ENCODE measurements around the gene MAMSTR. TPM values are rescaled to one million over a fixed set of nuclear protein-coding genes. Genes with fewer than 3 reads are reported as not detected.

MAMSTR gene
- total and polyA plus RNA-seq, 9 of the 15 experiments (the other 6 are each of a cell fraction or from before 2014, with no cell fraction given): 0.08 to 1.00 (median 0.40) TPM; not detected in 1

DNA sequence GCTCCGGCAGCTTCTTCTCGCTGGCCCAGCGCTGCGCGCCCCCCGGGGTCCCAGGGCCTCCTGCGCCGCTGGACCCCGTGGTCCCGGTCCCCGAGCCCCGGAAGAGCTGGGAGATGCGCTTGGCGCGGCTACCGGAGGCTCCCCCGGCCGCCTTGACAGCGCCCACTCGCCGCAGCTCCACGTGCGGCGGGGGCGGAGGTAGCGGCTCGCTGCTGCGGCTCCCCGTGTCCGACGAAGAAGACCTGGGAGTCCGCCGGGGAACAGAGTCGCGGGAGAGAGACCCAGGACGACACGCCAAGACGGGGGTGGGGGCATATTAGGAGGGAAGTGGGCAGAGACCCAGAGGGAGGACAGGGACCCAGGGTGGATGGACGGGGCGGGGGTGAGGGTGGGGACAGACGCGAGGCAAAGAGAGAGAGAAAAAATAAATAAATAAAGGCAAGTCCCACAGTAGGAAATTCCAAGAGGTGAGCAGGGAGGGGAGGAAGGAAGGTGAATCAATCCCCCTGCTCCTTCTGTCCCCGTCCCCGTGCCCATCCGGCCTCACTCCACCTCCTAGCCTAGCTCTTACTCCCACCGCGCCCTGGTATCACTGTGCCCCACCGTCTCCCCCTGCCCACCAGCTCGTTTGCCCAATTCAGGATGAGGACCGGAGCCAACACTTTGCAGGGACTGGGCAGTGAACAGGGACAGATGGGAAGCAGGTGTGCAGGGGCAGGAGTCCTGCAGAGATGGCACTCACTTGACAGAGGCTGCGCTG is 20.1 kb upstream of the MAMSTR start (continued):
- TF ChIP-seq HNRNPLL (IDR thresholded peaks at IDR 0.05; ENCODE audit: low read depth, low read length, poor library complexity, severe bottlenecking): peak; percentile 14

DNA sequence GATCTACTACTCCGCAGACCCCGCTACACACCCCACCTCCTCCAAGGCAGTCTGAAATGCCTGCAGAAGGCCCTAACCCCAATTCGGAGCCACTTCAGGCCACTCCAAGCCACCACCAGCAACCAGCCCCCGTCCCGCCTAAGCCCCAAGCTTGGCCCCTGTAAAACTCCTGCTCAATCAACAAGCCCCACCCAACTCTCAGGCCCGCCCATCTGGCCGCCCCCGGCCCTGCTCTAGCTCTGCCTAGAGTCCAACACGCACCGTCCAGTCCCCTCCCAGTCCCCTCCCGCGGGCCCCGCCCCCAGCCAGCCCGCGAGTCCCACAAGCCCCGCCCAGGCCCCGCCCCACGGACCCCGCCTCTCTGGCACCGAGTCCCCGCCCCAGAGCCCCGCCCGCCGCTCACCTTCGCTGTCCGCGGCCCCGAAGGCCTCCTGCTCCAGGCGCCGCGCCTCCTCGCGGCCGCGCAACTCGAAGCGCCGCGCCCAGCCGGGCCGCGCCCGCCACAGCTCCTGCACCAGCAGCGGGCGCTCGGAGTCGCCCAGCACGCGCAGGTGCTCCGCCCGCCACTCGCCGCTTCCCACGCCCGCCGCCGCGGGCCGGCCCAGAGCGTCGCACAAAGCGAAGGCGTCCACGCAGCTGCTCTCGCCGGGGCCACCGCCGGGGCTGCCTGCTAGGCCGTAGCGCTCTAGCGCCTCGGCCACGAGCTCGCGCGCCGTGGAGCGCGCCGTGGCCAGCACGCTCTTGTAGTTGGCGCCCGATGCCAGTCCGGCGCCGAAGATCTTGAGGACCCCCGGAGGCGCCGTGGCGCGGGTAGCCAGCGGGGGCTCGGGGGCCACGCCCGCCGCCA is 19.3 kb upstream of the MAMSTR start:
- Histone ChIP-seq H3K27me3 (ENCODE audit: control insufficient read depth in 2 of 2, insufficient read depth in 2 of 2, low read length in 2 of 2) (no peaks in the 10 kb centered on the region), H3K36me3 (ENCODE audit: control insufficient read depth, insufficient read depth, low read length) (no peaks in the 10 kb centered on the region), H3K4me1 (replicated peaks in 1 of 2; ENCODE audit: control insufficient read depth in 2 of 2, insufficient read depth in 2 of 2, low read length in 2 of 2) (peaks cover 43 to 56% of the 10 kb centered on the region in 2 experiments), H3K4me2 (ENCODE audit: insufficient read depth, low read length) (peak overlapping the region; percentile 89), H3K27ac (ENCODE audit: extremely low read depth, low read depth, low read length) (peak overlapping the region; percentile 83), H3K79me2 (ENCODE audit: control insufficient read depth, insufficient read depth, low read length) (peaks cover 8% of the 10 kb centered on the region; the same call in 2 of the 3 replicates), H3K4me3 (peak overlapping the region; percentile 53), H2AFZ (ENCODE audit: low read depth, low read length) (peak overlapping the region; percentile 89), H3K9me3 (replicated peaks; ENCODE audit: control insufficient read depth, insufficient read depth, low read depth, low read length) (no peaks in the 10 kb centered on the region), H3K9ac (ENCODE audit: insufficient read depth in 1 of 2, low read depth in 2 of 2, low read length in 2 of 2) (peak overlapping the region; percentile 70 to 95), H4K20me1 (replicated peaks; ENCODE audit: control insufficient read depth, insufficient read depth, low read length) (no peaks in the 10 kb centered on the region), H3K9me1 (ENCODE audit: control insufficient read depth, insufficient read depth, low read length) (peaks cover 3% of the 10 kb centered on the region)
- in situ Hi-C loops (cut with MboI) (no loop called here), intact Hi-C loops (cut with micrococcal nuclease) (loop anchor here (1.0 to 5.0 kb wide), 2 partner anchors 63 to 91 kb away; partner anchors contain the start of gene CA11)
- DNase-seq (ENCODE audit: extremely low read depth in 1 of 4, low spot score in 3 of 4): peak; percentile 97 to 99 (median 98)
- ATAC-seq: peak; percentile 86
- ChIA-PET CTCF (ENCODE audit: low intra/inter-chr PET ratio) (interaction anchor here (0.6 to 1.6 kb wide), 5 partner anchors 43 to 102 kb away, joined by 3 to 5 read pairs (median 4); partner anchors contain the start of genes CA11, DBP and FUT2), POLR2A (interaction anchor here (0.6 to 2.7 kb wide), 15 partner anchors 8 to 416 kb away, joined by 3 to 10 read pairs (median 3); partner anchors contain the start of genes IZUMO1, RPL18 and SPHK2)
- no TSS peak for BruUV-seq (replicated peaks)
- peak; percentile 83 for FAIRE-seq
- under 1% methylated on average over 58 of the region's 96 CpGs for WGBS (ENCODE audit: insufficient coverage, low coverage, missing lambda C conversion rate)
- TF ChIP-seq ERF (CRISPR knock-in tag; IDR thresholded peaks at IDR 0.05) (peak; percentile 92; the same call in 1 of the 2 replicates), PREB (CRISPR knock-in tag; IDR thresholded peaks at IDR 0.05) (no peak), BRF1 (IDR thresholded peaks at IDR 0.05; ENCODE audit: borderline replicate concordance, extremely low read depth, insufficient read length) (no peak), ZNF143 (CRISPR knock-in tag; IDR thresholded peaks at IDR 0.05) (0 out of 2 replicates have a peak, but pooled peaks have one; percentile 30), PHB2 (IDR thresholded peaks at IDR 0.05; ENCODE audit: low read depth) (peak; percentile 9; the same call in 1 of the 2 replicates), VEZF1 (CRISPR knock-in tag; IDR thresholded peaks at IDR 0.05) (peak; percentile 89), GABPA (tag; conservative IDR thresholded peaks at IDR 0.05; ENCODE audit: low read depth) (no peak)
- TF ChIP-seq, protein P1, sequence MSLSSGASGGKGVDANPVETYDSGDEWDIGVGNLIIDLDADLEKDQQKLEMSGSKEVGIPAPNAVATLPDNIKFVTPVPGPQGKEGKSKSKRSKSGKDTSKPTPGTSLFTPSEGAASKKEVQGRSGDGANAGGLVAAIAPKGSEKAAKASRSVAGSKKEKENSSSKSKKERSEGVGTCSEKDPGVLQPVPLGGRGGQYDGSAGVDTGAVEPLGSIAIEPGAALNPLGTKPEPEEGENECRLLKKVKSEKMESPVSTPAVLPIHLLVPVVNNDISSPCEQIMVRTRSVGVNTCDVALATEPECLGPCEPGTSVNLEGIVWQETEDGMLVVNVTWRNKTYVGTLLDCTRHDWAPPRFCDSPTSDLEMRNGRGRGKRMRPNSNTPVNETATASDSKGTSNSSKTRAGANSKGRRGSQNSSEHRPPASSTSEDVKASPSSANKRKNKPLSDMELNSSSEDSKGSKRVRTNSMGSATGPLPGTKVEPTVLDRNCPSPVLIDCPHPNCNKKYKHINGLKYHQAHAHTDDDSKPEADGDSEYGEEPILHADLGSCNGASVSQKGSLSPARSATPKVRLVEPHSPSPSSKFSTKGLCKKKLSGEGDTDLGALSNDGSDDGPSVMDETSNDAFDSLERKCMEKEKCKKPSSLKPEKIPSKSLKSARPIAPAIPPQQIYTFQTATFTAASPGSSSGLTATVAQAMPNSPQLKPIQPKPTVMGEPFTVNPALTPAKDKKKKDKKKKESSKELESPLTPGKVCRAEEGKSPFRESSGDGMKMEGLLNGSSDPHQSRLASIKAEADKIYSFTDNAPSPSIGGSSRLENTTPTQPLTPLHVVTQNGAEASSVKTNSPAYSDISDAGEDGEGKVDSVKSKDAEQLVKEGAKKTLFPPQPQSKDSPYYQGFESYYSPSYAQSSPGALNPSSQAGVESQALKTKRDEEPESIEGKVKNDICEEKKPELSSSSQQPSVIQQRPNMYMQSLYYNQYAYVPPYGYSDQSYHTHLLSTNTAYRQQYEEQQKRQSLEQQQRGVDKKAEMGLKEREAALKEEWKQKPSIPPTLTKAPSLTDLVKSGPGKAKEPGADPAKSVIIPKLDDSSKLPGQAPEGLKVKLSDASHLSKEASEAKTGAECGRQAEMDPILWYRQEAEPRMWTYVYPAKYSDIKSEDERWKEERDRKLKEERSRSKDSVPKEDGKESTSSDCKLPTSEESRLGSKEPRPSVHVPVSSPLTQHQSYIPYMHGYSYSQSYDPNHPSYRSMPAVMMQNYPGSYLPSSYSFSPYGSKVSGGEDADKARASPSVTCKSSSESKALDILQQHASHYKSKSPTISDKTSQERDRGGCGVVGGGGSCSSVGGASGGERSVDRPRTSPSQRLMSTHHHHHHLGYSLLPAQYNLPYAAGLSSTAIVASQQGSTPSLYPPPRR (CRISPR knock-in tag; IDR thresholded peaks at IDR 0.05; ENCODE audit: borderline replicate concordance): no peak

Measured in K562 (cell line).